Head of caudate nucleus (tissue), 42 donors: ENCODE results near the gene FRS3.
A peak's percentile ranks its signal among the peaks of the same experiment; 100 is the strongest.

ENCODE experiments used
- DNase-seq, 42 donors: peaks; one replicate each; pipeline versions ENCODE4 v3.0.0 to v3.0.0-alpha.2; 2020 to 2021; ENCODE audit warnings: mixed read lengths in 7 of 42
- intact Hi-C: fragments of 100-400 bp; cut with DNase I; formaldehyde crosslinking; loops from one replicate; pipeline ENCODE4 v1.15.0; 2022

Gene FRS3

GRCh38 chr6:41755895-41756294 is 23.8 kb downstream of the FRS3 start:
- intact Hi-C loops = no loop called here
- DNase-seq = no peak

- no peak for DNase-seq
- intact Hi-C loops = no loop called here
Observed at GRCh38 chr6:41750374-41750773, 29.3 kb downstream of the FRS3 start.

- intact Hi-C loops = no loop called here
- DNase-seq = no peak
Observed at GRCh38 chr6:41748542-41748941, 31.2 kb downstream of the FRS3 start.

DNA sequence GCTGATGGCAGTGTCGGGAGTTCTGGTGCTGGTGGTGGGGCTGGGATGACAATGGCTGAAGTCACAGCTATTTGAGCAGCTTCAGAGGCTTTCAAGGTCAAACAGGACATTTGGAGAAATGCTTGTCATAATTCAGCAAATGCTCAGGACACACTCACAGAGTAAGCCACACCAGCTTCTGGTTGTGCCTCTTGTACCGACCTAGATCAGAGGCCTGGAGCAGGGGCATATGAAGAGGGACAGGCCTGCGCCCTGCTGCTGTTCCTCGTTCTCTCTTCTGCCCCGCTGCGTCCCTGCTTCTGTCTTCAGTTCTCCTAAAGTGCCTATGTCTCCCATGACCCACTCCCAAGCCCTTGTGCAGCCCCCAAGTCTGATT is 31.6 kb downstream of the FRS3 start:
- DNase-seq = no peak
- intact Hi-C loops = no loop called here

GRCh38 chr6:41747256-41748101 is 32.2 kb downstream of the FRS3 start, which contains the start of gene PGC:
Gene PGC (minus strand): TSS chr6:41747397. CDS start chr6:41747334, 63 bp downstream.
- no peak for DNase-seq
- intact Hi-C loops = no loop called here

DNA sequence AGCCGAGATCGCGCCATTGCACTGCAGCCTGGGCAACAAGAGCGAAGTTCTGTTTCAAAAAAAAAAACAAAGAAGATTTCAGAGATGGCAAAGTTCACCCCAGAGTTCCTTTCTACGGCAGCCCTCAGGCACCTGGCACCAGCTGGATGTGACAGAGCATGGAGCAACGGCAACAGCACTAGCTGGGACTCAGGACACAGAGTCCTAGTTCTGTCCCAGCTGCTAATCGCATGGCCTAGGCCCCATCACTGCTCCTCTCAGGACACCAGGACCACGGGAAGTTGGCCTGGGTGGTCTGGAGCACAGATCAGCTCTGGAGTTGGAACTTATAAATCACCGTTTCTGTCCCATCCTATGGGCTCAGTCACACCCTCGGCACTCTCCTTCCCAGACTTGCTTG is 33.6 kb downstream of the FRS3 start:
- DNase-seq = no peak
- intact Hi-C loops = no loop called here

- DNase-seq = no peak
- intact Hi-C loops = no loop called here
Observed at GRCh38 chr6:41744236-41744787, 35.4 kb downstream of the FRS3 start.

- intact Hi-C loops = no loop called here
- no peak for DNase-seq
Observed at GRCh38 chr6:41743406-41744235, 36.1 kb downstream of the FRS3 start.

- DNase-seq = no peak
- intact Hi-C loops = no loop called here
Observed at GRCh38 chr6:41741625-41742490, 37.8 kb downstream of the FRS3 start.

- intact Hi-C loops = no loop called here
- DNase-seq = no peak
Observed at GRCh38 chr6:41740366-41741162, 39.1 kb downstream of the FRS3 start.

DNA sequence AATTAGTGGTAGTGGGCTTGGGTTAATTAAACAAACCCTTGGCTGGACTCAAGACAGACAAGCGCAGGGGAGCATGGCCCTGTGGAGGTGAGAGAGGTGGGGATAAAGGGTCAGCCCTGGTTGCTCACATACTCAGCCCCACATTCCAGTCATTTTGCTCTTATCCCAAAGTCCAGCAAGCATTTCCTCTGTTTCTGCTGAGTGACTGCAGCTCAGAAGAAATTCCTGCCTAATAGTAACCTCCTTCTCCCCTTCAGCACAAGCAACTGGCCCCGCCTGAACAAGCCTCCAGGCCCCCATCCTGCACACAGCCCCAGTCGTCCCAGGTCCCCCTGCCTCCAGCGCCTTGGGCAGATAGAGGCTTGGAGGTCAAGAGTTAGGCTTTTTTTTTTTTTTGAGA is 40.7 kb downstream of the FRS3 start:
- DNase-seq = no peak
- intact Hi-C loops = no loop called here

DNA sequence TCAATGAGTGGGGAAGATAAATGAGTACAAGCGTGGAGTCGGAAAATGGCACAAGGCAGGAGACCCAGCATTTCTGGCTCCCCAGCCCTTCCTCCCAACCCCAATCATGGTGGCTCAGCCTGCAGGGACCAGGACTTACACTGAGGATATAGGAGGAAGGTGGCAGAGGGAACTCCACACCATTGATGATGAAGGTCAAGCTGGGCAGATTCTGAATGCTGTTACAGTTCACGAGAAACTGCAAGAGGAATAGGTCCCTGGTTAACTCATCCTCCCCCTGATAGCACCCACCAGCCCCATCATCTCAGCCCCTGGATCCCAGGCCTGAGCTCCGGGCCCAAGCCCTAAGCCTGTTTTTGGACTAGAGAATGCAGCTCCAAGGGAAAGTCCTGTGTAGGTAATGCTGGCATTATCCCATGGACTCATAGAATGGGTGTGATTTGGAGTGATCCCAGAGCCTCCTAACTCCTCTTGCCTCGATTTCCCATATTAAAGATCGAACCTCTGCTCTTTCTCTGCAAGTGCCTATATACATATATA is 42.0 kb downstream of the FRS3 start:
- intact Hi-C loops = no loop called here
- no peak for DNase-seq

- DNase-seq = no peak
- intact Hi-C loops = no loop called here
Observed at GRCh38 chr6:41736800-41737555, 42.7 kb downstream of the FRS3 start.

DNA sequence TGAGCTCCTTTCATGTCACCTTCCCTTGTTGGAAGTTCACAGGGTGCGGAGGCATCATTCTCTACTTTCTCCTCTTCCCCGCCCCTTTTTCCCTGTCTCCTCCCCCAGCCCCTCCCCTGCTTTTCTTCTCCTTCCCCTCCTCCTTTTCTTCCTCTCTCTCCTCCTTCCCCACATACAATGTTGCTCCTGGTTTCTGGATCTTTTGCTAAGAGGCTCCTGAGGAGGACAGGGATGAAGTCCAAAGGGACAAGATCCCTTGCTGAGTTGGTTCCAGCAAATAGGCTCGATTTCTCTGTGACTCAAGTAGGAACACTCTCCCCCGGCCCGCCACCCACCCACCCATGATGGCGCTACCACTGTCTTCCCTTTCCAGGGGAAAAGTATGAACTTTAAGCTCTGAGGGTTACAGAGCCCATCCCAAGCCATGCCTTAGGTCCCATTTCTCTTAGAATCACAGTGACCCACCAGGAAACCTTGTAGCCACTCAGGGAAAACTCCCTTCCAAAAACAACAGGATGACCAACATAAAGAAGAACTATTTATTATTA is 43.4 kb downstream of the FRS3 start:
- intact Hi-C loops = no loop called here
- no peak for DNase-seq

DNA sequence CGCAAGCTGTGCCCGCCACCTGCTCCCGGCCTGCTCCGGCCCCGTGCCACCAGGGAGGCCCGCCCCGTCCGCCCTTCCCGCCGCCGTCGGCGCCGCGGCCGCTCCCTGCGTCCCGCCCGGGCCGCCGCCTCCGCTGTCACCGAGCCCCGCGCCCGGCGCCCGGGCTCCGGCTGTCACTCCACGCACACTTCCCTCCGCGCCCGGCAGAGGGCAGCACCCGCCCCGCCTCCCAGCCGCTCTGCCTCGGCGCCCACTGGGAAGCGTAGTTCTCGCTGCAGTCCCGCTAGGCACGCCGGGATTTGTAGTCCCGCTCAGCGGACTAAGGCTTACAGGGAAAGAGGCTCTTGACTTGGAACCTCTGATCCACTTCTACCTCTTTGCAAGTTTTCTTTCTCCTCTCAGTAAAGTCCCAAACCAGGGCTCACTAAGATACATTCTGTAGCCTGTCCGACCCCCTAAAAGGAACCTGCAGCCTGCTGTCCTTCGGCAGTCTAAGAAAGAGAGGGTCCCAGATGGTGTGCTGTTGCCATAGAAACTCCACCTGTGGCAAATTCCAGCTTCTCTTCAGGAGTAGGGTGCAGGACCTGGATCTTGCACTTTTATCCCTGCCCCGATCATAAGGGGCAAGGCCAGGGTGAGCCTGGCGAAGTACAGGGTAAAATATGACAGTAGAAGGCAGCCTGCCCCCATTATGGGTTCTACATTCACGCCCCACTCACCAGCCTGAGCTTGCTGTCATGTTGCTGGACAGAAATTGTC is 44.1 kb downstream of the FRS3 start, which contains the start of gene TFEB:
Gene TFEB, minus strand, starts transcription at position 182 of the 759 bp plus-strand sequence. CDS start 44,395 bp downstream, outside the sequence.
- intact Hi-C loops = loop anchor here (2.0 kb wide), 1 partner anchor 43 kb away; no protein-coding TSS in a partner anchor
- peak; percentile 94 to 99 (median 98) for DNase-seq
